K562 (cell line): ENCODE data around the gene WFIKKN1.

ENCODE experiments used
- AFF4 ChIP-seq: sonication (generic); formaldehyde crosslinking; IDR thresholded peaks from 2 replicates; pipeline ENCODE4 v1.8.0; 2023; ENCODE audit warnings: mild to moderate bottlenecking, missing genetic modification reagents
- CUX1 ChIP-seq: fragments of 200-800 bp; sonication (Bioruptor generic); IDR thresholded peaks from 2 replicates; pipeline ENCODE4 v1.6.1; 2016; ENCODE audit warnings: missing genetic modification characterization, missing compliant biosample characterization
- EP300 ChIP-seq: IDR thresholded peaks from 2 replicates; pipeline ENCODE4 v1.6.1; 2012; ENCODE audit warnings: low read length, improper control_type of control experiment
- EZH2 ChIP-seq: IDR thresholded peaks from 2 replicates; pipeline ENCODE4 v1.6.1; 2012; ENCODE audit warnings: low read depth, mild to moderate bottlenecking, inconsistent platforms, low read length, borderline replicate concordance
- FOS ChIP-seq: IDR thresholded peaks from 3 replicates; pipeline ENCODE4 v1.6.1; 2011; ENCODE audit not compliant: insufficient read length; ENCODE audit errors: extremely low read depth
- FOXK2 ChIP-seq, 2 experiments: fragments of 450-650 bp; IDR thresholded peaks in 1 of 2; conservative IDR thresholded peaks in 1 of 2; 2 replicates each; pipeline ENCODE4 v1.6.1; 2016; ENCODE audit warnings: low read depth in 2 of 2, mild to moderate bottlenecking in 1 of 2
- GABPA ChIP-seq: fragments of 200-800 bp; sonication (Bioruptor generic); conservative IDR thresholded peaks from 2 replicates; pipeline ENCODE4 v1.6.1; 2016; ENCODE audit warnings: low read depth, missing genetic modification characterization, missing compliant biosample characterization
- GMEB1 ChIP-seq: fragments of 250-450 bp; sonication (Bioruptor Pico); IDR thresholded peaks from 2 replicates; pipeline ENCODE4 v1.4.0; 2020; ENCODE audit warnings: mild to moderate bottlenecking
- JUNB ChIP-seq: fragments of 450-650 bp; formaldehyde crosslinking; conservative IDR thresholded peaks from 2 replicates; pipeline ENCODE4 v1.4.0; 2020; ENCODE audit warnings: mild to moderate bottlenecking
- KLF10 ChIP-seq: fragments of 250-450 bp; sonication (Bioruptor Pico); IDR thresholded peaks from 2 replicates; pipeline ENCODE4 v1.6.1; 2021; ENCODE audit warnings: matching md5 sums
- POLR2A ChIP-seq: fragments of 450-650 bp; conservative IDR thresholded peaks from 2 replicates; pipeline ENCODE4 v1.6.1; 2016
- ZNF217 ChIP-seq: sonication (generic); formaldehyde crosslinking; IDR thresholded peaks from 2 replicates; pipeline ENCODE4 v1.8.0; 2022; ENCODE audit warnings: mild to moderate bottlenecking, missing genetic modification reagents

GRCh38 chr16:667780-668518, 37.2 kb downstream of the WFIKKN1 start, which contains the start of gene RHOT2:
- TF ChIP-seq CUX1 (CRISPR knock-in tag), result no peak
- TF ChIP-seq KLF10, result no peak
- TF ChIP-seq EP300, result peak; percentile 65
- TF ChIP-seq FOXK2 (conservative IDR thresholded peaks at IDR 0.05 in 1 of 2, IDR thresholded peaks at IDR 0.05 in 1 of 2; ENCODE audit: low read depth in 2 of 2), result no peak
- no peak for TF ChIP-seq EZH2
- no peak for TF ChIP-seq JUNB (CRISPR knock-in tag)
- peak; percentile 99 for TF ChIP-seq GABPA (tag)
- no peak for TF ChIP-seq FOS
- peak; percentile 80 for TF ChIP-seq POLR2A
- TF ChIP-seq ZNF217 (CRISPR knock-in tag), result no peak
- peak; percentile 78 for TF ChIP-seq GMEB1 (CRISPR knock-in tag)
- peak; percentile 81; the same call in 1 of the 2 replicates for TF ChIP-seq AFF4 (CRISPR knock-in tag)
